Body of pancreas (tissue), 4 donors: ENCODE data around the gene MOGAT2.

Source experiments
- POLR2A ChIP-seq, 3 donors: fragments of 450-650 bp; IDR thresholded peaks; one replicate each; pipeline ENCODE4 v1.6.1; 2016; ENCODE audit warnings: antibody characterized with exemption in 3 of 3, mild to moderate bottlenecking in 2 of 3
- TF ChIP-seq, protein P1 (sequence below), 7 experiments: fragments of 450-650 bp in 4 of 7; fragments of 200-600 bp in 3 of 7; sonication (generic) in 3 of 7; IDR thresholded peaks; one replicate each; pipeline ENCODE4 v1.5.1; 2016 to 2019; ENCODE audit warnings: antibody characterized with exemption in 7 of 7

DNA sequence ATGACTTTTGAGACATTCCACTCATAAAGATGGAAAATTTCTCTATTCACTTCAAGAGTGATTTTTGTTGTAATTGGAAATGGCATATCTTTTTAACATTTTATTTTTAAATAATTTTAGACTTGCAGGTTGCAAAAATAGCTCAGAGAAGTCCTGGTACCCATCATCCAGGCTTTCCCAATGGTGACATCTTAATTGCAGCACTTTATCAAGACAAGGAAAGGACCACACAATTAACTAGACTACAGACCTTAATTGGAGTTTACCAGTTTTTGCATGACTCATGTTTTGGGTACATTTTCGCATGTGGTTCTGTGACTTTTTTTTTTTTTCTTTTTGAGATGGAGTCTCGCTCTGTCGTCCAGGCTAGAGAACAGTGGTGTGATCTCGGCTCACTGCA is 25.8 kb upstream of the MOGAT2 start:
- TF ChIP-seq POLR2A (IDR thresholded peaks at IDR 0.05) = no peak
- TF ChIP-seq, protein P1, sequence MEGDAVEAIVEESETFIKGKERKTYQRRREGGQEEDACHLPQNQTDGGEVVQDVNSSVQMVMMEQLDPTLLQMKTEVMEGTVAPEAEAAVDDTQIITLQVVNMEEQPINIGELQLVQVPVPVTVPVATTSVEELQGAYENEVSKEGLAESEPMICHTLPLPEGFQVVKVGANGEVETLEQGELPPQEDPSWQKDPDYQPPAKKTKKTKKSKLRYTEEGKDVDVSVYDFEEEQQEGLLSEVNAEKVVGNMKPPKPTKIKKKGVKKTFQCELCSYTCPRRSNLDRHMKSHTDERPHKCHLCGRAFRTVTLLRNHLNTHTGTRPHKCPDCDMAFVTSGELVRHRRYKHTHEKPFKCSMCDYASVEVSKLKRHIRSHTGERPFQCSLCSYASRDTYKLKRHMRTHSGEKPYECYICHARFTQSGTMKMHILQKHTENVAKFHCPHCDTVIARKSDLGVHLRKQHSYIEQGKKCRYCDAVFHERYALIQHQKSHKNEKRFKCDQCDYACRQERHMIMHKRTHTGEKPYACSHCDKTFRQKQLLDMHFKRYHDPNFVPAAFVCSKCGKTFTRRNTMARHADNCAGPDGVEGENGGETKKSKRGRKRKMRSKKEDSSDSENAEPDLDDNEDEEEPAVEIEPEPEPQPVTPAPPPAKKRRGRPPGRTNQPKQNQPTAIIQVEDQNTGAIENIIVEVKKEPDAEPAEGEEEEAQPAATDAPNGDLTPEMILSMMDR (IDR thresholded peaks at IDR 0.05) = no peak
